ENCODE data around the gene ARMCX2.
A peak's percentile ranks its signal among the peaks of the same experiment; 100 is the strongest.
"Not testable (repeated sequence)": the region's sequence is repeated elsewhere in the genome, so short reads cannot be mapped to it uniquely, and the experiment has no call there.

ARMCX2 gene

GRCh38 chrX:101659601-101660063 is at the start of gene ARMCX2:
TSS of gene ARMCX2 (minus strand) at chrX:101659850. CDS start at chrX:101657588, 2,262 bp downstream.
- DNase-seq (ENCODE audit: low read depth, low spot score) = no peak

GRCh38 chrX:101709384-101709783 is 49.7 kb upstream of the ARMCX2 start:
- DNase-seq (ENCODE audit: low read depth, low spot score) = no peak

GRCh38 chrX:101708163-101708562 is 48.5 kb upstream of the ARMCX2 start:
- DNase-seq (ENCODE audit: low read depth, low spot score) = no peak

GRCh38 chrX:101693476-101693875 is 33.8 kb upstream of the ARMCX2 start:
- no peak for DNase-seq (ENCODE audit: low read depth, low spot score)

- no peak for DNase-seq (ENCODE audit: low read depth, low spot score)
Measured at GRCh38 chrX:101691835-101692234, 32.2 kb upstream of the ARMCX2 start.

- no peak for DNase-seq (ENCODE audit: low read depth, low spot score)
Measured at GRCh38 chrX:101686574-101686973, 26.9 kb upstream of the ARMCX2 start.

GRCh38 chrX:101685923-101686322 is 26.3 kb upstream of the ARMCX2 start:
- DNase-seq (ENCODE audit: low read depth, low spot score) = no peak

GRCh38 chrX:101682723-101683122 is 23.1 kb upstream of the ARMCX2 start:
- no peak for DNase-seq (ENCODE audit: low read depth, low spot score)

GRCh38 chrX:101677028-101677427 is 17.4 kb upstream of the ARMCX2 start:
- no peak for DNase-seq (ENCODE audit: low read depth, low spot score)

GRCh38 chrX:101676571-101676970 is 16.9 kb upstream of the ARMCX2 start:
- no peak for DNase-seq (ENCODE audit: low read depth, low spot score)

- no peak for DNase-seq (ENCODE audit: low read depth, low spot score)
Measured at GRCh38 chrX:101668143-101668542, 8.5 kb upstream of the ARMCX2 start.

- DNase-seq (ENCODE audit: low read depth, low spot score) = peak; percentile 28
Measured at GRCh38 chrX:101658661-101659491, 774 bp downstream of the ARMCX2 start.

GRCh38 chrX:101657495-101657894 is 2.2 kb downstream of the ARMCX2 start:
- DNase-seq (ENCODE audit: low read depth, low spot score) = no peak

GRCh38 chrX:101656817-101657216 is 2.8 kb downstream of the ARMCX2 start:
- no peak for DNase-seq (ENCODE audit: low read depth, low spot score)

GRCh38 chrX:101655534-101655933 is 4.1 kb downstream of the ARMCX2 start:
- no peak for DNase-seq (ENCODE audit: low read depth, low spot score)

GRCh38 chrX:101647716-101648115 is 11.9 kb downstream of the ARMCX2 start:
- DNase-seq (ENCODE audit: low read depth, low spot score) = not testable (repeated sequence)

GRCh38 chrX:101642093-101642492 is 17.6 kb downstream of the ARMCX2 start:
- no peak for DNase-seq (ENCODE audit: low read depth, low spot score)

GRCh38 chrX:101639583-101639982 is 20.1 kb downstream of the ARMCX2 start:
- DNase-seq (ENCODE audit: low read depth, low spot score) = no peak

- DNase-seq (ENCODE audit: low read depth, low spot score) = no peak
Measured at GRCh38 chrX:101619364-101619763, 40.3 kb downstream of the ARMCX2 start.

- peak; percentile 26 for DNase-seq (ENCODE audit: low read depth, low spot score)
Measured at GRCh38 chrX:101617211-101618191, 42.1 kb downstream of the ARMCX2 start, which contains the start of gene ARMCX6. TSS of gene ARMCX6 (minus strand) at chrX:101618000. CDS start at chrX:101616620, 1,380 bp downstream.

- no peak for DNase-seq (ENCODE audit: low read depth, low spot score)
Measured at GRCh38 chrX:101605728-101606127, 53.9 kb downstream of the ARMCX2 start.

All from activated CD4-positive, CD25-positive, alpha-beta regulatory T cell treated with anti-CD3 and anti-CD28 coated beads, Interleukin-2, amount 50 U/mL, for 16 hours (primary cell).